H1 (cell line): ENCODE data around the gene USP20. TPM values are rescaled to one million over a fixed set of nuclear protein-coding genes. Genes with fewer than 3 reads are reported as not detected.

ENCODE experiments used
- CTCF ChIA-PET: fragments of 300-600 bp; sonication (Branson Sonifier 250); formaldehyde crosslinking; loops from one replicate; lab custom pipeline; 2021; ENCODE audit not compliant: partially characterized antibody; lab: Charles Lee
- POLR2A ChIA-PET: fragments of 300-600 bp; sonication (Branson Sonifier 250); formaldehyde crosslinking; loops from one replicate; lab custom pipeline; 2021; ENCODE audit warnings: inconsistent platforms; ENCODE audit not compliant: partially characterized antibody; lab: Charles Lee
- DNase-seq, 2 experiments: peaks; one replicate each; pipeline versions ENCODE4 v3.0.0 to v3.0.0-alpha.2; 2010 to 2022; ENCODE audit warnings: low spot score in 2 of 2, low read depth in 1 of 2, mixed read lengths in 1 of 2
- FAIRE-seq: peaks from 2 replicates; lab custom pipeline; 2011; peaks lifted over from hg19 to GRCh38; lab: Jason Lieb, UNC
- H2AFZ ChIP-seq: 2 replicates; pipeline ENCODE4 v1.8.1; 2012; ENCODE audit warnings: low read length, inconsistent platforms
- H2AK5ac ChIP-seq: 2 replicates; pipeline ENCODE4 v1.6.1; 2013; ENCODE audit warnings: low read depth, low read length
- H2BK120ac ChIP-seq: replicated peaks from 2 replicates; pipeline ENCODE3; 2013; ENCODE audit warnings: low read depth, low read length, inconsistent platforms
- H2BK12ac ChIP-seq: 2 replicates; pipeline ENCODE4 v1.6.1; 2013; ENCODE audit warnings: low read depth, low read length
- H2BK15ac ChIP-seq: 2 replicates; pipeline ENCODE4 v1.6.1; 2013; ENCODE audit warnings: low read length
- H2BK20ac ChIP-seq: 2 replicates; pipeline ENCODE4 v1.6.1; 2013; ENCODE audit warnings: low read length
- H2BK5ac ChIP-seq: 2 replicates; pipeline ENCODE4 v1.6.1; 2013; ENCODE audit warnings: low read depth, low read length
- H3K14ac ChIP-seq: 2 replicates; pipeline ENCODE4 v1.6.1; 2013; ENCODE audit warnings: inconsistent platforms; ENCODE audit not compliant: insufficient read length
- H3K18ac ChIP-seq: 2 replicates; pipeline ENCODE4 v1.6.1; 2013; ENCODE audit warnings: low read length; ENCODE audit errors: extremely low read depth
- H3K23ac ChIP-seq: 2 replicates; pipeline ENCODE4 v1.6.1; 2013; ENCODE audit warnings: inconsistent platforms; ENCODE audit not compliant: insufficient read length
- H3K23me2 ChIP-seq: 2 replicates; pipeline ENCODE4 v1.6.1; 2013; ENCODE audit warnings: low read depth, low read length
- H3K27ac ChIP-seq: 2 replicates; pipeline ENCODE4 v1.6.1; 2011; ENCODE audit warnings: low read depth, low read length, inconsistent platforms
- H3K27me3 ChIP-seq, 4 experiments: replicated peaks in 1 of 4; 1 replicate in 1 of 4; 2 replicates in 3 of 4; pipeline versions ENCODE4 v1.6.1 to v1.8.1; 2011 to 2013; ENCODE audit warnings: low read length in 3 of 4, mild to moderate bottlenecking in 3 of 4, inconsistent platforms in 2 of 4, mixed read lengths in 2 of 4, moderate library complexity in 1 of 4; ENCODE audit not compliant: control insufficient read depth in 3 of 4, insufficient read depth in 3 of 4; ENCODE audit errors: extremely low read depth in 1 of 4
- H3K36me3 ChIP-seq, 4 experiments: 2 replicates each; pipeline versions ENCODE4 v1.6.1 to v1.8.1; 2011 to 2013; ENCODE audit warnings: mild to moderate bottlenecking in 4 of 4, low read length in 3 of 4, moderate library complexity in 2 of 4, control low read depth in 1 of 4, inconsistent platforms in 1 of 4; ENCODE audit not compliant: insufficient read depth in 4 of 4, control insufficient read depth in 2 of 4
- H3K4ac ChIP-seq: replicated peaks from 2 replicates; pipeline ENCODE3; 2013; ENCODE audit warnings: low read length, low read depth, mixed read lengths, inconsistent platforms; ENCODE audit not compliant: insufficient read length
- H3K4me1 ChIP-seq, 4 experiments: replicated peaks in 1 of 4; 1 replicate in 1 of 4; 2 replicates in 3 of 4; pipeline versions ENCODE4 v1.6.1 to v1.8.1; 2011 to 2013; ENCODE audit warnings: low read length in 3 of 4, inconsistent platforms in 2 of 4, mixed read lengths in 1 of 4; ENCODE audit not compliant: insufficient read depth in 4 of 4, control insufficient read depth in 3 of 4
- H3K4me2 ChIP-seq, 2 experiments: 2 replicates each; pipeline versions ENCODE4 v1.6.1 to v1.8.1; 2011 to 2013; ENCODE audit warnings: low read depth in 2 of 2, low read length in 2 of 2, control low read depth in 1 of 2, inconsistent platforms in 1 of 2, mild to moderate bottlenecking in 1 of 2; ENCODE audit not compliant: insufficient read depth in 1 of 2
- H3K4me3 ChIP-seq, 4 experiments: fragments of 200-600, 300-600 bp in 1 of 4; sonication (generic), shearing (Covaris generic), sonication (Bioruptor Twin) in 1 of 4; 2 replicates each; pipeline versions ENCODE4 v1.5.1 to v1.8.1; 2011 to 2016; ENCODE audit warnings: low read length in 4 of 4, low read depth in 3 of 4, control low read depth in 2 of 4, inconsistent platforms in 2 of 4, mild to moderate bottlenecking in 2 of 4, mixed read lengths in 1 of 4, moderate library complexity in 1 of 4; ENCODE audit not compliant: insufficient read depth in 2 of 4; ENCODE audit errors: extremely low read depth in 1 of 4
- H3K56ac ChIP-seq: replicated peaks from 2 replicates; pipeline ENCODE3; 2013; ENCODE audit warnings: low read depth, mild to moderate bottlenecking, mixed read lengths, low read length, inconsistent platforms; ENCODE audit not compliant: insufficient read length
- H3K79me1 ChIP-seq: 2 replicates; pipeline ENCODE4 v1.6.1; 2013; ENCODE audit warnings: low read depth, low read length, control low read depth
- H3K79me2 ChIP-seq, 2 experiments: 2 replicates each; pipeline versions ENCODE4 v1.6.1 to v1.8.1; 2012 to 2013; ENCODE audit warnings: low read length in 2 of 2, mild to moderate bottlenecking in 2 of 2, inconsistent platforms in 1 of 2; ENCODE audit not compliant: insufficient read depth in 2 of 2, control insufficient read depth in 1 of 2
- H3K9ac ChIP-seq, 4 experiments: replicated peaks in 1 of 4; 1 replicate in 1 of 4; 2 replicates in 3 of 4; pipeline versions ENCODE4 v1.6.1 to v1.8.1; 2011 to 2013; ENCODE audit warnings: low read depth in 3 of 4, low read length in 3 of 4, control low read depth in 2 of 4, mild to moderate bottlenecking in 2 of 4, moderate library complexity in 2 of 4, inconsistent platforms in 1 of 4; ENCODE audit errors: extremely low read depth in 1 of 4
- H3K9me3 ChIP-seq, 2 experiments: 2 replicates each; pipeline versions ENCODE4 v1.6.1 to v1.8.1; 2012 to 2013; ENCODE audit warnings: mild to moderate bottlenecking in 2 of 2, moderate library complexity in 2 of 2, control low read depth in 1 of 2, inconsistent platforms in 1 of 2, low read depth in 1 of 2, low read length in 1 of 2, mixed read lengths in 1 of 2; ENCODE audit not compliant: insufficient read depth in 2 of 2
- H4K20me1 ChIP-seq, 2 experiments: replicated peaks in 1 of 2; 2 replicates each; pipeline versions ENCODE3 to v1.8.1; 2011 to 2013; ENCODE audit warnings: inconsistent platforms in 2 of 2, low read length in 2 of 2, mild to moderate bottlenecking in 1 of 2; ENCODE audit not compliant: insufficient read depth in 2 of 2, control insufficient read depth in 1 of 2
- H4K5ac ChIP-seq: 2 replicates; pipeline ENCODE4 v1.6.1; 2013; ENCODE audit warnings: low read length, low read depth, mixed read lengths, inconsistent platforms; ENCODE audit not compliant: insufficient read length
- H4K8ac ChIP-seq: 2 replicates; pipeline ENCODE4 v1.8.0; 2013; ENCODE audit warnings: mild to moderate bottlenecking, moderate library complexity, low read length, inconsistent platforms; ENCODE audit not compliant: insufficient read depth; ENCODE audit errors: extremely low read depth
- H4K91ac ChIP-seq: replicated peaks from 2 replicates; pipeline ENCODE3; 2013; ENCODE audit warnings: low read length, mixed read lengths, inconsistent platforms; ENCODE audit not compliant: insufficient read length
- CBX8 ChIP-seq: fragments of 300-800, 300-1000 bp; sonication (generic); IDR thresholded peaks from 2 replicates; pipeline ENCODE4 v1.7.1; 2016; ENCODE audit warnings: low read depth, low read length, borderline replicate concordance
- POLR2A ChIP-seq, 2 experiments: IDR thresholded peaks; 1 replicate in 1 of 2; 2 replicates in 1 of 2; pipeline ENCODE4 v1.6.1; 2011; ENCODE audit warnings: low read depth in 2 of 2, low read length in 2 of 2, mild to moderate bottlenecking in 2 of 2; ENCODE audit errors: control extremely low read depth in 1 of 2
- WGBS, 2 experiments: shearing (Covaris generic) in 1 of 2; methylation state at CpG; one replicate each; pipeline versions ENCODE4 v1.1.6 to v1.1.7; 2013 to 2015; ENCODE audit warnings: low lambda C conversion rate in 2 of 2, mixed read lengths in 2 of 2, inconsistent platforms in 1 of 2, low coverage in 1 of 2, missing lambda C conversion rate in 1 of 2; ENCODE audit not compliant: insufficient replicate concordance in 2 of 2, insufficient coverage in 1 of 2, insufficient read length in 1 of 2; ENCODE audit errors: extremely low coverage in 1 of 2, missing lambda C conversion rate in 1 of 2; 5-methylcytosine and 5-hydroxymethylcytosine counted together
- polyA plus RNA-seq, 7 experiments: library from polyadenylated mRNA; depleted of rRNA in 3 of 7; stranded (reverse) in 5 of 7; unstranded in 2 of 7; fragments of >200 nt in 5 of 7; fragments of 200-250 nt in 2 of 7; gene quantifications; 1 replicate in 5 of 7; 2 replicates in 1 of 7; 4 replicates in 1 of 7; pipeline versions ENCODE4 v1.2.1 to v1.2.3, GENCODE V29; 2011 to 2013; ENCODE audit warnings: missing spikeins in 2 of 7, mixed read lengths in 2 of 7
- total RNA-seq: library from RNA; stranded (reverse); fragmentation: NEBNext Ultra II Directional; extraction: Animal tissue kit (Norgen Biotek cat#: 25700); gene quantifications from 2 replicates; pipeline ENCODE4 v1.2.1, GENCODE V29; 2021

Gene USP20
- total and polyA plus RNA-seq, 2 of the 8 experiments (the other 6 are each of a cell fraction or from before 2014, with no cell fraction given): 13.4 to 23.0 TPM

GRCh38 chr9:129822898-129823541 lies 12.2 kb upstream of the USP20 start:
- peak overlapping the region; percentile 71; the same call in 1 of the 2 replicates for H4K8ac ChIP-seq
- no peak overlapping the region for H4K91ac ChIP-seq
- ChIA-PET POLR2A (interaction anchor here (0.6 to 2.4 kb wide), 4 partner anchors 9 to 93 kb away, joined by 3 to 8 read pairs (median 4); partner anchors contain the start of gene TOR1B), CTCF (interaction anchor here (1.1 kb wide), 1 partner anchor 11 kb away, joined by 3 read pairs; no protein-coding TSS in a partner anchor)
- peaks cover 2 to 4% of the 10 kb centered on the region in 2 experiments for H4K20me1 ChIP-seq
- H2BK120ac ChIP-seq: no peak overlapping the region
- 47% methylated on average over 18 of the region's 26 CpGs; no CpG with 5 or more reads in 1 of the 2 experiments for WGBS, 2 experiments
- H3K14ac ChIP-seq: no peak overlapping the region
- FAIRE-seq (no peak), DNase-seq (peak in 1 of 2 experiments; percentile 55)
- no peak overlapping the region for H2BK12ac ChIP-seq
- H3K23me2 ChIP-seq: peaks cover 5% of the 10 kb centered on the region; the same call in 1 of the 2 replicates
- peak overlapping the region; percentile 88 to 99 for H3K4me2 ChIP-seq
- H3K4ac ChIP-seq: no peak overlapping the region
- peak overlapping the region; percentile 17 for H3K56ac ChIP-seq
- H3K27ac ChIP-seq: 0 out of 2 replicates have a peak overlapping the region, but pooled peaks have one; percentile 29
- H3K4me3 ChIP-seq: peak overlapping the region; percentile 75 to 100 (median 87)
- no peak overlapping the region for H2BK5ac ChIP-seq
- H2AK5ac ChIP-seq: no peak overlapping the region
- peaks cover 14 to 37% (median 24%) of the 10 kb centered on the region in 4 experiments for H3K36me3 ChIP-seq
- H2BK15ac ChIP-seq: no peak overlapping the region
- peaks cover 0 to 11% of the 10 kb centered on the region in 2 experiments; a peak in 2 of 4 replicates for H3K79me2 ChIP-seq
- H3K23ac ChIP-seq: no peak overlapping the region
- H3K27me3 ChIP-seq: no peaks in the 10 kb centered on the region
- H3K9ac ChIP-seq: peak overlapping the region in 3 of 4 experiments; percentile 34 to 58 (median 41); a peak in 4 of 7 replicates
- H3K18ac ChIP-seq: no peak overlapping the region
- H3K79me1 ChIP-seq: peaks cover 6% of the 10 kb centered on the region
- peaks cover 0 to 5% (median 4%) of the 10 kb centered on the region in 4 experiments; a peak in 5 of 7 replicates for H3K4me1 ChIP-seq
- H2AFZ ChIP-seq: 0 out of 2 replicates have a peak overlapping the region, but pooled peaks have one; percentile 46
- no peak overlapping the region for H2BK20ac ChIP-seq
- no peaks in the 10 kb centered on the region for H3K9me3 ChIP-seq
- H4K5ac ChIP-seq: peak overlapping the region; percentile 48
- no peak for TF ChIP-seq CBX8
- 0 out of 3 replicates have a peak, but pooled peaks of 1 of the 2 experiments have one; percentile 28 for TF ChIP-seq POLR2A (IDR thresholded peaks at IDR 0.05; ENCODE audit: control extremely low read depth in 1 of 2, low read depth in 2 of 2, low read length in 2 of 2)
